ENCODE measurements around the gene DCX.
"Not testable (repeated sequence)": the region's sequence is repeated elsewhere in the genome, so short reads cannot be mapped to it uniquely, and the experiment has no call there.

DCX gene

DNA sequence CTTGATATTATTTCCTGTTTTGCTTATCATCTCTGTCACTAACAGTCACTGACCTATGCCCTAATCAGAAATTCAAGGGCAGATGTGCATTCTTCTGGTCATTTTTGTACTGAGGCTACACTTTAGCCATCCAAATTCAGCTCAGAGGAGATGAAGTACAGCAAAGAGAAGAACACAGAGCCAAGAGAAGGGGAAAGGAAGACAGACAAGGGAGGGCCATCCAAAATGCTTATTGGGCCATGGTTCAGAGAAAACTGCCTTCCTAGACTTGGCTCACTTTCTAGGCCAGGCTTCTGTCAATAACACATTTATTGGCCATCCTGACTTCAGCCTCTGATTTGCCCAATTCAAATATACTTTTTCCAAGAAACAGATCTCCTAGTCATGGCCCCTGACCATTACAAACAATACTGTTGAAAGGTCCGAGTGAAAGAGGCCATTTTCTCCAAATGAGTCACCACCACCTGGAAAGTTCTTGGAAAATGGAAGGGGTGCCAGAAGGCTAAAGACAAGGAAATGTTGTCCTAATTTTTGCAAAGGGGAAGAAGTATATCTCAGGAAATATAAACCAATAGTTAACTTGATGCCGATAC lies 56.4 kb downstream of the DCX start:
- TF ChIP-seq, protein P1, sequence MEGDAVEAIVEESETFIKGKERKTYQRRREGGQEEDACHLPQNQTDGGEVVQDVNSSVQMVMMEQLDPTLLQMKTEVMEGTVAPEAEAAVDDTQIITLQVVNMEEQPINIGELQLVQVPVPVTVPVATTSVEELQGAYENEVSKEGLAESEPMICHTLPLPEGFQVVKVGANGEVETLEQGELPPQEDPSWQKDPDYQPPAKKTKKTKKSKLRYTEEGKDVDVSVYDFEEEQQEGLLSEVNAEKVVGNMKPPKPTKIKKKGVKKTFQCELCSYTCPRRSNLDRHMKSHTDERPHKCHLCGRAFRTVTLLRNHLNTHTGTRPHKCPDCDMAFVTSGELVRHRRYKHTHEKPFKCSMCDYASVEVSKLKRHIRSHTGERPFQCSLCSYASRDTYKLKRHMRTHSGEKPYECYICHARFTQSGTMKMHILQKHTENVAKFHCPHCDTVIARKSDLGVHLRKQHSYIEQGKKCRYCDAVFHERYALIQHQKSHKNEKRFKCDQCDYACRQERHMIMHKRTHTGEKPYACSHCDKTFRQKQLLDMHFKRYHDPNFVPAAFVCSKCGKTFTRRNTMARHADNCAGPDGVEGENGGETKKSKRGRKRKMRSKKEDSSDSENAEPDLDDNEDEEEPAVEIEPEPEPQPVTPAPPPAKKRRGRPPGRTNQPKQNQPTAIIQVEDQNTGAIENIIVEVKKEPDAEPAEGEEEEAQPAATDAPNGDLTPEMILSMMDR (conservative IDR thresholded peaks at IDR 0.05) = no peak
- H3K27ac ChIP-seq = no peak overlapping the region

DNA sequence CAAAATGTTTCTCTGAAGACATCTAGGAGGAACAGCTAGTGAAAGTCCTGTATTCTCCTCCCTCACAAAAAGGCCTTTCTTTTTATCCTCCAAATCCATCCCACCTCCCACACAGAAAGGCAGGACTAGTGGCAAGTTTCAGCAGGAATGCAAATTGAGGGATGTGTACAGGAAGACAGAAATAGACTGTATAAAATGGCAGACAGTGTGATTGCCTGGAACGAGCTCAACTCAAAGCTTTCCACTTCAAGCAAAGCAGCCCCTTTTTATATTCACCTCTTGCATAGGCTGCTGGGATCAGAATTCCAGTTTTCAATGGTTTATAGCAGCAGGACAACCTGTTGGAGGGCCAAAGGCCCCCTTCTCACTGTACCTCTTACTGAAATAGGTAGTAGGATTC lies 57.5 kb downstream of the DCX start:
- no peak overlapping the region for H3K27ac ChIP-seq
- TF ChIP-seq, protein P1 (conservative IDR thresholded peaks at IDR 0.05) = no peak

DNA sequence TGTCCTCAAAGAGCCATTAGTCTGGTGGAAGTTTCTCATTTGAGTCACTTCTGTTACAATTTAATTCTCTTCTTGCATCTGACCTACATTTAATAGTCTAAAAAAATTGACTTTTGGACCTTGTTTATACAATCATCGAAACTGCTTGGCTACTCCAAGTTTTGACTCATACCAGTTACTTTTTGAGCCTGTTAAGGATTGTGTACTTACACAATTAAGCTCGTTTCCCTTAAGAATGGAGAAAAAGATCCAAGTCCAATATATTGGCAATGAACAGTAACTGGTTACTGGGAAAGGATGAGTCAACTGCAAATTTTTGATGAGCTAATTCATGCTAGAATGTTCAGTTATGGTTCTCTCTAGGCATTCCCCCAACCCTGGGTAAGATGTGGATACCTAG lies 58.2 kb downstream of the DCX start:
- TF ChIP-seq, protein P1 (conservative IDR thresholded peaks at IDR 0.05) = no peak
- no peak overlapping the region for H3K27ac ChIP-seq

DNA sequence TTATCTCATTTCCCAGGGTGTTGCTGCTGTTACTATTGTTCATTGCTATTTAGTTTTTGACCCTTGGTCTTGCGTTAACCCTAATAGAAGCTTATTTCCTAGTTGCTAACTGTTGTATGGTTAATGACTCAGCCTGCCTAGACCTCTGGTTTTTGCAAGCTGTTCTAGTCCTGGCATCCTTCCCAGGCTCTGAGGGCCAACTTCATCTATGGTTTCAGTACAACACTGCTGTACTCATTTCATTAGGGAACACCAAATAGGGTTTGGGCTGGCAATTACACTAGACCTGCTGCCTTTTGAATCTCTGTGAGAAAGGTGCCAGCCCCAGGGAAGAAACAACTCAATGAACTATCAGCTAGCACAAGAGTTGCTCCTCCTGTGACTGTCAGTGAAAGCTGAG lies 59.6 kb downstream of the DCX start:
- no peak overlapping the region for H3K27ac ChIP-seq

DNA sequence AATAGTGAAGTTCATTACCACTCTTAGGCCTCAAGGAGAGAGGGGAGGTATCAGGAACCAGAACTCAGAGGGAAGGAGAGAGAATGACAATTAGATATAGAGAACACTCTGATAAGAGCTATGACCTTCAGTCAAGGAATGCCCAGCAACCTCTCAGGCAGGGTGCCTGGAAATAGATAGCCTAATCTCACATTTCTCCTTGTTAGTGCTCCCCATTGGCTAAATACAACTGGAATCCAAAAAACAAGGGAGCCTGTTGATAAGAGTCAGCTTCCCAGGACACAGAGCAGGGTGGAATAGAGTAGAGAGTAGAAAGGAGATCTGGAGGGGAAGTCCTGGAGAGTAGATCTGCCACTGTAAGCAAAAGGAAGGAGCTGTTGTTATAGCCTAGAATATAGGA lies 62.1 kb downstream of the DCX start:
- H3K27ac ChIP-seq = no peak overlapping the region
- TF ChIP-seq, protein P1 (conservative IDR thresholded peaks at IDR 0.05) = no peak

More for the DNA sequence above, 59.6 kb downstream of the DCX start:
- TF ChIP-seq, protein P1 (conservative IDR thresholded peaks at IDR 0.05) = no peak

DNA sequence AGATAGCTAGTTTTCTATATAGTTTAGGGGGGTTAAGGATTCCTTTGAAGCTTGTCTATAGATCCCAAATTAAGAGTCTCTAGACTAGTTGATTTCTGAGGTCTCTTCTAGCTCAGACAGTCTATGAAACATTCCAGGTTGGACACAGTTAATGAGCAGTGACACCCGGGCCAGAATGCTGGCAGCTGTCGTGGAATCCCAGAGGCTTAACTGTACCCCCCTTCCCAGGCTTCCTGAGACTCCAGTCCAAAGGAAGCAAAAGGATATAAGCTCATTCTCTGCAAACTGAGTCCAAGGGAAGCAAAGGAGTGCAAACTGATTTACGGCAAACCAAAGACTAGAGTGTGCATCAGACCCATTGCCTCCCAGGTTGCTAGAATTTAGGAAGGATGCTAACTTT lies 62.9 kb downstream of the DCX start:
- TF ChIP-seq, protein P1 (conservative IDR thresholded peaks at IDR 0.05) = no peak
- H3K27ac ChIP-seq = no peak overlapping the region

DNA sequence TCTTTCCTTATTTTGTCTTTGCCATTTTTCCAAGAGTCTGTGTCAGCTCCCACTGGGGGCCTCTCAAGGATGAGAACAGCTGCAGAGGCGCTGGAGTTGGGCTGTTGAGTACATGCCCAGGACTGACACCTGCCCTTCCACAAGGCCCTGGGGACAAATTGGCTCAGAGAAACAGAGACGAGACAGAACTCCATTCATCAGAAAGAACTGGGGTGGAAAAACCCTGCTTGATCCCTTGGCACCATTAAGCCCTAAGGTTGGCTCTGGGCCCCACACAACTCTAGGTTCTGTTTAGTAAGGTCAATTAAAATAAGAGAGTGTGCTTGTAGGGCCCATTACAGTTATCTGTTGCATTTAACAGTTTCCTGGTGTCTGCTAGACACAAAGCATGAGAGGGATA lies 63.6 kb downstream of the DCX start:
- no peak overlapping the region for H3K27ac ChIP-seq
- TF ChIP-seq, protein P1 (conservative IDR thresholded peaks at IDR 0.05) = no peak

DNA sequence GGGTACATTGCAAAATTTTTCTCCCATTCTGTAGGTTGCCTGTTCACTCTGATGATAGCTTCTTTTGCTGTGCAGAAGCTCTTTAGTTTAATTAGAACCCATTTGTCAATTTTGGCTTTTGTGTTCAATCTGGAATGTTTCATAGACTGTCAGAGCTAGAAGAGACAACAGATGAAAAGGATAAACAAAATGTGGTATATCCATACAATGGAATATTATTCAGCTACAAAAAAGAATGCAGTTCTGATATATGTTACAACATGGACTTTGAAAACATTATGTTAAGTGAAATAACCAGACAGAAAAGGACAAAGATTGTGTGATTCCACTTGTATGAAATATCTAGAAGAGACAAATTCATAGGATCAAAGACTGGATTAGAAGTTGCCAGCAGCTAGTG lies 65.8 kb downstream of the DCX start:
- H3K27ac ChIP-seq = not testable (repeated sequence)

All from VCaP (cell line).